Neuronal stem cell (in vitro differentiated cells): ENCODE measurements around the gene PNMA8A.

ENCODE experiments used
- DNase-seq: peaks from one replicate; pipeline ENCODE4 v3.0.0-alpha.2; 2013; ENCODE audit warnings: low spot score
- H2AFZ ChIP-seq: one replicate; pipeline ENCODE4 v1.6.1; 2013; ENCODE audit warnings: mild to moderate bottlenecking, low read length, inconsistent platforms
- H2AK5ac ChIP-seq: 2 replicates; pipeline ENCODE4 v1.6.1; 2013; ENCODE audit warnings: low read depth, mild to moderate bottlenecking, inconsistent platforms, low read length, moderate library complexity, mixed read lengths
- H2BK120ac ChIP-seq: 2 replicates; pipeline ENCODE4 v1.6.1; 2013; ENCODE audit warnings: low read depth, mild to moderate bottlenecking, inconsistent platforms, low read length, moderate library complexity, mixed read lengths
- H2BK12ac ChIP-seq: one replicate; pipeline ENCODE4 v1.6.1; 2013; ENCODE audit warnings: low read length, inconsistent platforms
- H2BK15ac ChIP-seq: 2 replicates; pipeline ENCODE4 v1.6.1; 2013; ENCODE audit warnings: mild to moderate bottlenecking, low read length, inconsistent platforms, mixed read lengths
- H2BK5ac ChIP-seq: one replicate; pipeline ENCODE4 v1.6.1; 2013; ENCODE audit warnings: inconsistent platforms, mild to moderate bottlenecking, low read length, moderate library complexity
- H3K14ac ChIP-seq: one replicate; pipeline ENCODE4 v1.6.1; 2013; ENCODE audit warnings: low read length, inconsistent platforms
- H3K18ac ChIP-seq: 2 replicates; pipeline ENCODE4 v1.6.1; 2013; ENCODE audit warnings: low read length, inconsistent platforms
- H3K23ac ChIP-seq: 2 replicates; pipeline ENCODE4 v1.6.1; 2013; ENCODE audit warnings: low read depth, mild to moderate bottlenecking, mixed read lengths, low read length, inconsistent platforms; ENCODE audit not compliant: poor library complexity
- H3K27ac ChIP-seq: replicated peaks from 3 replicates; pipeline ENCODE4 v1.5.1; 2013; ENCODE audit warnings: low read length, inconsistent platforms
- H3K27me3 ChIP-seq, 3 experiments: 2 replicates each; pipeline ENCODE4 v1.6.1; 2013; ENCODE audit warnings: low read length in 3 of 3, mild to moderate bottlenecking in 2 of 3, inconsistent platforms in 1 of 3, low read depth in 1 of 3, mixed read lengths in 1 of 3, moderate library complexity in 1 of 3; ENCODE audit not compliant: control insufficient read depth in 3 of 3, insufficient read depth in 3 of 3
- H3K36me3 ChIP-seq, 2 donors: replicated peaks in 1 of 2; 2 replicates each; pipeline ENCODE4 v1.6.1; 2013; ENCODE audit warnings: low read length in 2 of 2; ENCODE audit not compliant: control insufficient read depth in 2 of 2, insufficient read depth in 2 of 2
- H3K4ac ChIP-seq: 2 replicates; pipeline ENCODE4 v1.6.1; 2013; ENCODE audit warnings: inconsistent platforms, mild to moderate bottlenecking, low read length, moderate library complexity
- H3K4me1 ChIP-seq, 2 donors: 1 replicate in 1 of 2; 2 replicates in 1 of 2; pipeline ENCODE4 v1.6.1; 2013; ENCODE audit warnings: low read length in 2 of 2, low read depth in 1 of 2; ENCODE audit not compliant: control insufficient read depth in 2 of 2, insufficient read depth in 1 of 2
- H3K4me2 ChIP-seq: one replicate; pipeline ENCODE4 v1.6.1; 2013; ENCODE audit warnings: mild to moderate bottlenecking, low read length, inconsistent platforms; ENCODE audit not compliant: insufficient read depth, poor library complexity, severe bottlenecking
- H3K4me3 ChIP-seq, 2 donors: 2 replicates each; pipeline ENCODE4 v1.5.1; 2013; ENCODE audit warnings: low read length in 2 of 2, mild to moderate bottlenecking in 2 of 2, inconsistent platforms in 1 of 2, moderate library complexity in 1 of 2
- H3K79me1 ChIP-seq: one replicate; pipeline ENCODE4 v1.6.1; 2013; ENCODE audit warnings: low read depth, mild to moderate bottlenecking, inconsistent platforms, low read length, moderate library complexity
- H3K9ac ChIP-seq: one replicate; pipeline ENCODE4 v1.6.1; 2013; ENCODE audit warnings: mild to moderate bottlenecking, low read depth, low read length, inconsistent platforms; ENCODE audit not compliant: poor library complexity
- H3K9me3 ChIP-seq, 2 donors: replicated peaks in 1 of 2; 2 replicates each; pipeline versions ENCODE3 to v1.6.1; 2013; ENCODE audit warnings: low read length in 2 of 2, mild to moderate bottlenecking in 2 of 2, inconsistent platforms in 1 of 2, low read depth in 1 of 2, mixed read lengths in 1 of 2, moderate library complexity in 1 of 2; ENCODE audit not compliant: control insufficient read depth in 2 of 2, insufficient read depth in 1 of 2
- H4K8ac ChIP-seq: one replicate; pipeline ENCODE4 v1.6.1; 2013; ENCODE audit warnings: low read depth, mild to moderate bottlenecking, inconsistent platforms, low read length, moderate library complexity
- H4K91ac ChIP-seq: one replicate; pipeline ENCODE4 v1.6.1; 2013; ENCODE audit warnings: low read length, low read depth, mild to moderate bottlenecking, inconsistent platforms; ENCODE audit not compliant: poor library complexity
- WGBS, 2 donors: extraction: QIAGEN DNeasy Blood & Tissue Kit; methylation state at CpG; one replicate each; pipeline ENCODE4 v1.1.7; 2013; ENCODE audit warnings: missing lambda C conversion rate in 2 of 2, mixed read lengths in 1 of 2; ENCODE audit not compliant: insufficient read length in 2 of 2, insufficient replicate concordance in 1 of 2; ENCODE audit errors: extremely low coverage in 2 of 2; 5-methylcytosine and 5-hydroxymethylcytosine counted together

The PNMA8A gene

GRCh38 chr19:46422344-46422743, 49.0 kb downstream of the PNMA8A start:
- Histone ChIP-seq H4K8ac (no peak overlapping the region), H3K27me3 (peaks cover 0 to under 1% (median 0%) of the 10 kb centered on the region in 3 experiments), H3K18ac (no peak overlapping the region), H3K4ac (no peak overlapping the region), H3K23ac (no peak overlapping the region), H2BK120ac (no peak overlapping the region), H3K27ac (no peak overlapping the region), H2BK5ac (no peak overlapping the region), H4K91ac (no peak overlapping the region), H2BK15ac (no peak overlapping the region), H3K4me2 (no peak overlapping the region), H3K9ac (no peak overlapping the region), H2BK12ac (no peak overlapping the region), H3K14ac (no peak overlapping the region), H3K4me3 (peak overlapping the region in 1 of 2 donors; percentile 3), H2AK5ac (no peak overlapping the region), H2AFZ (no peak overlapping the region), H3K9me3 (no peaks in the 10 kb centered on the region), H3K36me3 (no peaks in the 10 kb centered on the region), H3K4me1 (peaks cover 4 to 14% of the 10 kb centered on the region in 2 donors), H3K79me1 (no peaks in the 10 kb centered on the region)
- DNase-seq, result no peak
- no CpG with 5 or more reads among the region's 2 CpGs for WGBS, 2 donors

GRCh38 chr19:46420056-46420455, 51.3 kb downstream of the PNMA8A start:
- WGBS, 2 donors, result no CpG with 5 or more reads among the region's 7 CpGs
- no peak overlapping the region for H3K4me2 ChIP-seq
- H3K4me3 ChIP-seq, result no peak overlapping the region
- no peak overlapping the region for H4K91ac ChIP-seq
- H3K14ac ChIP-seq, result no peak overlapping the region
- H2BK15ac ChIP-seq, result no peak overlapping the region
- H2AFZ ChIP-seq, result peak overlapping the region; percentile 73
- no peaks in the 10 kb centered on the region for H3K27me3 ChIP-seq
- H4K8ac ChIP-seq, result no peak overlapping the region
- no peak overlapping the region for H3K18ac ChIP-seq
- no peaks in the 10 kb centered on the region for H3K79me1 ChIP-seq
- no peaks in the 10 kb centered on the region for H3K36me3 ChIP-seq
- no peak overlapping the region for H2BK5ac ChIP-seq
- H3K9ac ChIP-seq, result no peak overlapping the region
- peaks cover 3 to 5% of the 10 kb centered on the region in 2 donors for H3K4me1 ChIP-seq
- peaks cover under 1% of the 10 kb centered on the region in 2 donors for H3K9me3 ChIP-seq
- H3K27ac ChIP-seq, result no peak overlapping the region
- H2BK12ac ChIP-seq, result no peak overlapping the region
- no peak overlapping the region for H3K4ac ChIP-seq
- no peak overlapping the region for H2AK5ac ChIP-seq
- no peak for DNase-seq
- no peak overlapping the region for H2BK120ac ChIP-seq
- H3K23ac ChIP-seq, result no peak overlapping the region
